Heart left ventricle (tissue), 16 donors: Measurements from ENCODE around the gene CCNL1. TPM values are rescaled to one million over a fixed set of nuclear protein-coding genes. Genes with fewer than 3 reads are reported as not detected.

Source experiments
- ATAC-seq, 4 donors: fragments of 200-7000 bp; cut with Tn5 transposase; one replicate each; pipeline ENCODE4 v1.9.1; 2020 to 2022; ENCODE audit warnings: moderate library complexity in 4 of 4, mild to moderate bottlenecking in 3 of 4, moderate number of reproducible peaks in 1 of 4
- DNase-seq, 5 donors: peaks; one replicate each; pipeline ENCODE4 v3.0.0-alpha.2; 2020
- H3K27ac ChIP-seq, 12 donors: fragments of 200-600 bp; sonication (generic) in 4 of 12; one replicate each; pipeline versions ENCODE4 v1.5.0 to v1.8.0; 2016 to 2022; ENCODE audit warnings: mild to moderate bottlenecking in 2 of 12
- H3K27me3 ChIP-seq, 9 donors: fragments of 200-600 bp; sonication (generic) in 2 of 9; one replicate each; pipeline versions ENCODE4 v1.5.1 to v1.8.0; 2016 to 2022; ENCODE audit warnings: mild to moderate bottlenecking in 3 of 9
- H3K36me3 ChIP-seq, 9 donors: fragments of 200-600 bp; sonication (generic) in 2 of 9; one replicate each; pipeline versions ENCODE4 v1.5.0 to v1.8.0; 2018 to 2022; ENCODE audit warnings: mild to moderate bottlenecking in 2 of 9
- H3K4me1 ChIP-seq, 12 donors: fragments of 200-600 bp; sonication (generic) in 4 of 12; one replicate each; pipeline versions ENCODE4 v1.5.0 to v1.8.0; 2016 to 2022; ENCODE audit warnings: mild to moderate bottlenecking in 3 of 12
- H3K4me3 ChIP-seq, 12 donors: fragments of 200-600 bp; sonication (generic) in 4 of 12; one replicate each; pipeline versions ENCODE4 v1.5.0 to v1.8.0; 2017 to 2022; ENCODE audit warnings: mild to moderate bottlenecking in 9 of 12, moderate library complexity in 4 of 12
- H3K9me3 ChIP-seq, 12 donors: fragments of 200-600 bp; sonication (generic) in 4 of 12; one replicate each; pipeline versions ENCODE4 v1.5.0 to v1.8.0; 2016 to 2022; ENCODE audit warnings: mild to moderate bottlenecking in 1 of 12
- POLR2A ChIP-seq, 2 donors: fragments of 450-650 bp; IDR thresholded peaks; one replicate each; pipeline ENCODE4 v1.6.1; 2017; ENCODE audit warnings: antibody characterized with exemption in 2 of 2, mild to moderate bottlenecking in 2 of 2, moderate library complexity in 2 of 2
- WGBS, 4 donors: extraction: QIAGEN DNeasy Blood & Tissue Kit in 2 of 4; methylation state at CpG; one replicate each; pipeline versions ENCODE4 v1.1.5 to v1.1.7; 2013 to 2018; 5-methylcytosine and 5-hydroxymethylcytosine counted together
- intact Hi-C, 10 donors: fragments of 100-400 bp; cut with DNase I; formaldehyde crosslinking; loops; one replicate each; pipeline versions ENCODE4 v1.11.1 to v1.14.2; 2022
- polyA plus RNA-seq, 2 donors: library from polyadenylated mRNA; stranded (reverse); fragments of 200-250 nt; gene quantifications; one replicate each; pipeline ENCODE4 v1.2.3, GENCODE V29; 2013
- total RNA-seq, 9 donors: library from RNA; depleted of rRNA in 2 of 9; stranded (reverse); fragments of >200 nt in 2 of 9; fragmentation: NEBNext Ultra II Directional in 3 of 9; extraction: Animal tissue kit (Norgen Biotek cat#: 25700) in 3 of 9; gene quantifications; one replicate each; pipeline versions ENCODE4 v1.1.0 to v1.2.4, GENCODE V29; 2016 to 2023
- TF ChIP-seq, protein P1 (sequence below), 12 donors: fragments of 200-600 bp; sonication (generic) in 4 of 12; IDR thresholded peaks; one replicate each; pipeline versions ENCODE4 v1.5.0 to v1.8.0; 2018 to 2022; ENCODE audit warnings: antibody characterized with exemption in 12 of 12, mild to moderate bottlenecking in 5 of 12
- donor health status: ischemic (EF 13 %, LVEDD 7.1; RV severe dilation, severe dysfunction).
- donor health status: healthy with polysubstance abuse.
- donor health status: DM: no; HTN: yes; CAD: no.
- donor health status: DM: no; HTN: no; CAD: no.
- donor health status: ischemic (EF 25% LVEDD 6.9; RV normal size, moderate dysfunction).
- donor health status: ischemic (EF 25% LVEDD 5.7; RV mildly dilated, moderate dysfunction).
- donor health status: healthy.
- donor health status: DM: yes; HTN: yes; CAD: no.
- donor health status: ischemic (EF 35%, LVEDD 5.7; RV mildly dilated, moderate dysfunction).
- donor health status: nonischemic (EF 11% LVEDD 7.7; RV severe dilation, severe dysfunction).
- donor health status: DM: yes; HTN: yes; CAD: no.
- donor health status: PGD.
- donor health status: ischemic (EF 29% LVEDD 5.4; RV normal size, mild dysfunction).
- donor health status: nonischemic (EF 23%, LVEDD 6.1; RV moderate dilation, normal function).

The CCNL1 gene
- total and polyA plus RNA-seq, 11 donors = 15.5 to 66.7 (median 25.3) TPM

DNA sequence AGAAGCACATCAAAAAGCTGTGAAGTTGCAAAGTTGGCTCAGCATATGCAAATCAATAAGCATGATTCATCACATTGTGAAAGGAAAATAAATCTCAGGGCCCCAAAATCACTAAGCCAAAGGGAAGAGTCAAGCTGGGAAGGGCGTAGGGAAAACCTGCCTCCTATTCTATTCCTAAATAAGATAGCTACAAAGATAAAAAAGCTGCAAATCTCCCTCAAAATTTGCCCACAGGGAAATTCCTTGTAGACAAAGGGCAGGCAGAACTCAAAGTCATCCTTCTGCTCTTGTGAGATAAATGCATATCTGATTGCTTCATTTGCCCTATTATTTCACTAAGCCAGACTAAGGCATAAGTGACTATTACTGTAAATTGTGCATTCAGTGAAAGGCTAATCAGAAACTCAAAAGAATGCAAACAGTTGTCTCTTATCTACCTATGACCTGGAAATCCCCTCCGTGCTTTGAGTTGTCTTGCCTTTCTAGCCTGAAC lies 30.5 kb upstream of the CCNL1 start:
- DNase-seq (no peak), ATAC-seq (no peak)
- intact Hi-C loops = no loop called here
- Histone ChIP-seq H3K27ac (no peak overlapping the region), H3K4me3 (no peak overlapping the region), H3K36me3 (peaks cover 0 to 4% (median 0%) of the 10 kb centered on the region in 9 donors), H3K27me3 (no peaks in the 10 kb centered on the region), H3K4me1 (no peaks in the 10 kb centered on the region), H3K9me3 (peaks cover 0 to 84% (median 8%) of the 10 kb centered on the region in 12 donors)
- TF ChIP-seq, protein P1, sequence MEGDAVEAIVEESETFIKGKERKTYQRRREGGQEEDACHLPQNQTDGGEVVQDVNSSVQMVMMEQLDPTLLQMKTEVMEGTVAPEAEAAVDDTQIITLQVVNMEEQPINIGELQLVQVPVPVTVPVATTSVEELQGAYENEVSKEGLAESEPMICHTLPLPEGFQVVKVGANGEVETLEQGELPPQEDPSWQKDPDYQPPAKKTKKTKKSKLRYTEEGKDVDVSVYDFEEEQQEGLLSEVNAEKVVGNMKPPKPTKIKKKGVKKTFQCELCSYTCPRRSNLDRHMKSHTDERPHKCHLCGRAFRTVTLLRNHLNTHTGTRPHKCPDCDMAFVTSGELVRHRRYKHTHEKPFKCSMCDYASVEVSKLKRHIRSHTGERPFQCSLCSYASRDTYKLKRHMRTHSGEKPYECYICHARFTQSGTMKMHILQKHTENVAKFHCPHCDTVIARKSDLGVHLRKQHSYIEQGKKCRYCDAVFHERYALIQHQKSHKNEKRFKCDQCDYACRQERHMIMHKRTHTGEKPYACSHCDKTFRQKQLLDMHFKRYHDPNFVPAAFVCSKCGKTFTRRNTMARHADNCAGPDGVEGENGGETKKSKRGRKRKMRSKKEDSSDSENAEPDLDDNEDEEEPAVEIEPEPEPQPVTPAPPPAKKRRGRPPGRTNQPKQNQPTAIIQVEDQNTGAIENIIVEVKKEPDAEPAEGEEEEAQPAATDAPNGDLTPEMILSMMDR (IDR thresholded peaks at IDR 0.05) = no peak
- no peak for TF ChIP-seq POLR2A (IDR thresholded peaks at IDR 0.05)
- whole genome bisulfite sequencing, 4 donors = 44 to 86% (median 52%) methylated on average over 2 of the region's 2 CpGs

DNA sequence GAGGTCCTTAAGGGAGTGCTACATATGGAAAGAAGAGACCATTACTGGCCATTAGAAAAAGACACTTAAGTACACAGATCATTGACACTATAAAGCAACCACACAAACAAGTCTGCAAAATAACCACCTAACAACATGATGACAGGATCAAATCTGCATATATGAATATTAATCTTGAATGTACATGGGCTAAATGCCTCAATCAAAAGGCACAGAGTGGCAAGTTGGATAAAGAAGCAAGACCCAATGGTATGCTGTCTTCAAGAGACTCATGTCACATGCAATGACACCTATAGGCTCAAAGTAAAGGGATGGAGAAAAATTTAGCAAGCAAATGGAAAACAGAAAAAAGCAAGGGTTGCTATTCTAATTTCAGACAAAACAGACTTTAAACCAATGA lies 28.4 kb upstream of the CCNL1 start:
- TF ChIP-seq, protein P1 (IDR thresholded peaks at IDR 0.05) = no peak
- TF ChIP-seq POLR2A (IDR thresholded peaks at IDR 0.05) = no peak
- H3K9me3 ChIP-seq = peaks cover 0 to 80% (median 8%) of the 10 kb centered on the region in 12 donors

DNA sequence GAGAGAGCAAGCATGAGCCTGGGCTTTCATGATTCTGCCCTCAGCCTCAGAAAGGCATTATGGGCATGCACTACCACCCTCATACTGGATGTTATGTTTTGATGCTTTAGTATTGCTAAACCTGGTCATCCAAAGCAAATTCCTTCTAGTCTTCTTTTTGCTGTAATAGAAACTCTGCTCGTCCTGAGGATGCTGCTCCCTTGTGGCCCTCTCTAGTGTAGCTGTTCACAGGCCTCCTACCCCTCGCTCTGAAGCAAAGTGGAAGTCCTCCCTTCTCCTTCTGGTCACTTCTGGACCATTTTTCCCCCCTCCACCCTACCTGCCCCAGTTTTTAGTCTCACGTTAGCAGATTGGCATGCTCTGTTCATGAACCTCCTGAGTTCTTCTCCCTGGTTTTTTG lies 22.9 kb upstream of the CCNL1 start:
- Histone ChIP-seq H3K9me3 (peaks cover 0 to 31% (median 0%) of the 10 kb centered on the region in 12 donors), H3K27ac (no peak overlapping the region), H3K27me3 (no peaks in the 10 kb centered on the region), H3K4me1 (no peaks in the 10 kb centered on the region), H3K4me3 (no peak overlapping the region), H3K36me3 (peaks cover 0 to 12% (median 0%) of the 10 kb centered on the region in 9 donors)
- ATAC-seq (no peak), DNase-seq (no peak)
- intact Hi-C loops = no loop called here
- TF ChIP-seq, protein P1 (IDR thresholded peaks at IDR 0.05) = no peak
- no peak for TF ChIP-seq POLR2A (IDR thresholded peaks at IDR 0.05)
- 86 to 96% (median 90%) methylated on average over 3 of the region's 3 CpGs for WGBS, 4 donors

More for the DNA sequence above, 28.4 kb upstream of the CCNL1 start:
- Histone ChIP-seq H3K4me1 (no peaks in the 10 kb centered on the region), H3K27me3 (no peaks in the 10 kb centered on the region), H3K27ac (no peak overlapping the region), H3K36me3 (peaks cover 0 to 12% (median 0%) of the 10 kb centered on the region in 9 donors), H3K4me3 (no peak overlapping the region)
- DNase-seq = no peak
- ATAC-seq = no peak
- intact Hi-C loops = no loop called here

DNA sequence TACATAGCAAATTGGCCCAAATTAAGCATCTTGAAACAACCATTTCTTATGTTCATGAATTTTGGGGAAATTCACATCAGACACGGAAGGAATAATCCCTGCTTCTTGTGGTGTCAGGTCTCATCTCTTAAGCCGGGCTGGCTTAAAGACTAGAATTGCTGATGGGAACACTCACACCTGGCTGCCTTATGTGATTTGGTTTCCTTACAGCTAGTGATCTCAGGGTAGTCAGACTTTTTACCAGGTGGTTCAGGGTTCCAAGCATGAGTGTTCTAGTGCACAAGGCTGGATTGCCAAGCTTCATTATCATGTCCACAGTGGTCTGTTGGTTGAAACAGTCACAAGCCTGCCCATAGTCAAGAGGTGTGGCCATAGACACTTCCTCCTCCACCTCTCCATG lies 20.3 kb upstream of the CCNL1 start:
- H3K36me3 ChIP-seq = peaks cover 0 to 9% (median 0%) of the 10 kb centered on the region in 9 donors
- TF ChIP-seq POLR2A (IDR thresholded peaks at IDR 0.05) = no peak
- TF ChIP-seq, protein P1 (IDR thresholded peaks at IDR 0.05) = no peak
- H3K4me3 ChIP-seq = no peak overlapping the region
- H3K27ac ChIP-seq = no peak overlapping the region
- H3K4me1 ChIP-seq = peaks cover 0 to 19% (median 12%) of the 10 kb centered on the region in 12 donors
- H3K9me3 ChIP-seq = peaks cover 0 to 6% (median 0%) of the 10 kb centered on the region in 12 donors
- DNase-seq (no peak), ATAC-seq (no peak)
- WGBS, 4 donors = 95 to 97% (median 96%) methylated on average over 2 of the region's 2 CpGs
- no peaks in the 10 kb centered on the region for H3K27me3 ChIP-seq
- intact Hi-C loops = no loop called here
